Kidney (tissue), 14 donors: ENCODE measurements around the gene TIAM2. TPM values are rescaled to one million over a fixed set of nuclear protein-coding genes. Genes with fewer than 3 reads are reported as not detected.

Source experiments
- DNase-seq, 5 donors: peaks; one replicate each; pipeline ENCODE4 v3.0.0-alpha.2; 2013 to 2020
- FAIRE-seq: peaks from 2 replicates; lab custom pipeline; 2012; peaks lifted over from hg19 to GRCh38; lab: Jason Lieb, UNC
- H3K27ac ChIP-seq, 2 donors: one replicate each; pipeline ENCODE4 v1.7.0; 2013; ENCODE audit warnings: low read depth in 2 of 2, low read length in 2 of 2, inconsistent platforms in 1 of 2
- H3K27me3 ChIP-seq: one replicate; pipeline ENCODE4 v1.7.1; 2013; ENCODE audit warnings: low read length, inconsistent platforms; ENCODE audit not compliant: control insufficient read depth, insufficient read depth
- H3K36me3 ChIP-seq, 3 donors: one replicate each; pipeline versions ENCODE4 v1.7.0 to v1.7.1; 2013; ENCODE audit warnings: low read length in 3 of 3, control low read depth in 1 of 3, inconsistent platforms in 1 of 3; ENCODE audit not compliant: insufficient read depth in 3 of 3, control insufficient read depth in 2 of 3
- H3K4me1 ChIP-seq, 3 donors: one replicate each; pipeline versions ENCODE4 v1.7.0 to v1.7.1; 2013; ENCODE audit warnings: low read length in 3 of 3, inconsistent platforms in 1 of 3, low read depth in 1 of 3; ENCODE audit not compliant: control insufficient read depth in 2 of 3, insufficient read depth in 2 of 3
- H3K4me3 ChIP-seq, 3 donors: one replicate each; pipeline versions ENCODE4 v1.7.0 to v1.8.1; 2013; ENCODE audit warnings: low read length in 3 of 3, control low read depth in 1 of 3, inconsistent platforms in 1 of 3
- H3K9ac ChIP-seq, 3 donors: one replicate each; pipeline versions ENCODE4 v1.7.0 to v1.7.1; 2013; ENCODE audit warnings: low read length in 3 of 3, control low read depth in 1 of 3, inconsistent platforms in 1 of 3
- H3K9me3 ChIP-seq, 3 donors: one replicate each; pipeline versions ENCODE4 v1.7.0 to v1.7.1; 2013; ENCODE audit warnings: low read length in 3 of 3, control low read depth in 1 of 3, inconsistent platforms in 1 of 3; ENCODE audit not compliant: control insufficient read depth in 2 of 3, insufficient read depth in 1 of 3
- CTCF ChIP-seq: IDR thresholded peaks from 3 replicates; pipeline ENCODE4 v1.5.1; 2012; ENCODE audit warnings: mild to moderate bottlenecking, moderate library complexity, borderline replicate concordance; ENCODE audit not compliant: insufficient read depth; ENCODE audit errors: extremely low read depth
- intact Hi-C: fragments of 100-400 bp; cut with DNase I; formaldehyde crosslinking; loops from one replicate; pipeline ENCODE4 v1.11.1; 2022
- polyA plus RNA-seq: library from polyadenylated mRNA; stranded (reverse); fragments of 350-450 nt; fragmentation: Illumina TruSeq; extraction: RNeasy Lipid Tissue Mini Kit (QIAGEN cat#74804); gene quantifications from one replicate; pipeline ENCODE4 v1.2.3, GENCODE V29; 2014; ENCODE audit warnings: low read depth, low replicate concordance; ENCODE audit not compliant: insufficient read depth
- total RNA-seq: library from RNA; stranded (reverse); fragmentation: NEBNext Ultra II Directional; extraction: Animal tissue kit (Norgen Biotek cat#: 25700); gene quantifications from one replicate; pipeline ENCODE4 v1.2.1, GENCODE V29; 2021
- donor health status: control.
- donor health status: control.
- donor health status: control.
- donor health status: control.
- donor health status: control.
- donor health status: DM: yes; HTN: yes; CAD: no.
- donor health status: Normal renal cell carcinoma (clear cell type).

Gene TIAM2
- total and polyA plus RNA-seq, 2 donors from 2014 or later = 6.8 to 7.6 TPM

DNA sequence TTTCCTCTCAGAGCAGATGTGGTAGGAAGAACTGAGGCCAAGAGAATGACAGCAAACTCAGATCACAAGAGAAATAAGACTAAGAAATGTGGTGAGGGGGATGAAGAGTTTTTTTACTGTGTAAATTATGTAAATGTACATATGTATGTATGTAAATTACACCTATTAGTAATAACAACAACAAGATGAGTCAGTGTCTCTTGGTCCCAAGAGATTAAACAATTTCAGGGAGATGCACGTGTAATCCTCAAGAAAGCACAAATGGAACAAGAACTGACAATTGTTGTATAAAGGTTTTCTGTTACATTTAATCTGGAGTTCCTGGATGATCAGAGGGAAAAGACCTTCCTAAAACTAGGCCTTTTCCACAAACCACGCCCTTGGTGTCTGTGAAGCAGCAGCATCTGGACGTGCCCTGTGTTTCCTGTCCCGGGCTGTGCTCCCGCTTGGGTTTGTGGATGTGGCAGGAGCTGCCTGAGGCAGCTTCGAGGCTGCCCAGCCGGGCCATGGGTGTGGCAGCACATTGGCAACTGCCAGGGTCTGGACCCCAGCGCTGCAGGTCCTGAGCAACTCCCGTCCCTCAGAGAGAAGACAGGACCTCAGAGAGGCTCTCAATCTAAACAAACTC is 269.7 kb downstream of the TIAM2 start:
- intact Hi-C loops = no loop called here
- FAIRE-seq (no peak), DNase-seq (no peak)
- H3K9me3 ChIP-seq = no peaks in the 10 kb centered on the region
- H3K4me3 ChIP-seq = no peak overlapping the region
- H3K4me1 ChIP-seq = no peaks in the 10 kb centered on the region
- no peak overlapping the region for H3K27ac ChIP-seq
- H3K9ac ChIP-seq = no peak overlapping the region
- TF ChIP-seq CTCF = no peak
- H3K36me3 ChIP-seq = peaks cover 0 to 7% (median 5%) of the 10 kb centered on the region in 3 donors
- H3K27me3 ChIP-seq = no peaks in the 10 kb centered on the region

- no peak overlapping the region for H3K9ac ChIP-seq
- no peak overlapping the region for H3K4me3 ChIP-seq
- no peaks in the 10 kb centered on the region for H3K36me3 ChIP-seq
- no peak for FAIRE-seq
- intact Hi-C loops = no loop called here
- TF ChIP-seq CTCF = no peak
- H3K27me3 ChIP-seq = no peaks in the 10 kb centered on the region
- no peaks in the 10 kb centered on the region for H3K4me1 ChIP-seq
- H3K9me3 ChIP-seq = no peaks in the 10 kb centered on the region
- H3K27ac ChIP-seq = no peak overlapping the region
- no peak for DNase-seq
Observed at GRCh38 chr6:155265843-155266535, 270.9 kb downstream of the TIAM2 start.

DNA sequence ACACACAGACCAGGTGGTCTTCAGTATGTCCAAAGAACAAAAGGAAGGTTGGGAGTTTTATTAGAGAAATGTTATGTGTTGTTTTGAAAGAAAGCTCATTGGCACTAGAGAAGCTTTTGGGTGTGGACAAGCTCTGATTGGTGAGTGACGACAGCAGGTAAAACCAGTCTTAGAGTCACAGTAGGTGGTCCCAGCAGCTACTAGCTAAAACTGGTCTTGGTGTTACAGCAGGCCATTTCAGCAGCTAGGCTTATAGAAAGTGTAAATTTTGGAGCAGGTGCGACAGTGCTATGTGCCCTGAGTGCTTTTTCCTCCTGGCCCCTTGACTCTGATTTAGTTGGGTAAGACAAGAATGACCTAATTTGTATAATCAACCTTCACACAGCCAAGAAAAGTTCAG is 272.3 kb downstream of the TIAM2 start:
- intact Hi-C loops = no loop called here
- Histone ChIP-seq H3K4me3 (no peak overlapping the region), H3K9ac (no peak overlapping the region), H3K4me1 (no peaks in the 10 kb centered on the region), H3K9me3 (no peaks in the 10 kb centered on the region), H3K27ac (no peak overlapping the region), H3K27me3 (no peaks in the 10 kb centered on the region), H3K36me3 (no peaks in the 10 kb centered on the region)
- FAIRE-seq (no peak), DNase-seq (no peak)
- TF ChIP-seq CTCF = no peak
